GM04503 (cell line): ENCODE data around the gene GABRB1.

Experiments used
- DNase-seq: peaks from one replicate; pipeline ENCODE4 v3.0.0-alpha.2; 2012; ENCODE audit warnings: low read depth

The GABRB1 gene

GRCh38 chr4:47386561-47387235 lies 355.3 kb downstream of the GABRB1 start:
- DNase-seq = no peak

- DNase-seq = no peak
Measured at GRCh38 chr4:47390428-47391125, 359.2 kb downstream of the GABRB1 start.

DNA sequence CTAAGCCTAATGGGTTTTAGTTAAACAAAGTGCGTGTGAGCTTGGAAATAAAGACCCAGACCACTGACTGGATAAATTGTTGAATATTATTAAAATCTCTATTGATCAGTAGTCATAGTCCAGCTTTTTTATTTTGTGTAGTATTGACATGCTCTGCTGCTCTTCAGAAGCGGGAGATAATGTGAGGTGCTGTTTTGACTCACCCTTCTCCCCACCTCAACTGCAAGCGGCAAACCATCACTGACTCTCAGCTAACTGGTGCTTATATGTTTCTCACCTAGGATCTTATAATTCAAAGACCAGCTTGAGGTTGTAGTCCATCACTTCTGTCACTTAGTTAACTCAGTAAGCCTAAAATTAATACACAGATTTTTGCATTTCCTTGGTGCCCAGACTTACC lies 359.9 kb downstream of the GABRB1 start:
- no peak for DNase-seq

DNA sequence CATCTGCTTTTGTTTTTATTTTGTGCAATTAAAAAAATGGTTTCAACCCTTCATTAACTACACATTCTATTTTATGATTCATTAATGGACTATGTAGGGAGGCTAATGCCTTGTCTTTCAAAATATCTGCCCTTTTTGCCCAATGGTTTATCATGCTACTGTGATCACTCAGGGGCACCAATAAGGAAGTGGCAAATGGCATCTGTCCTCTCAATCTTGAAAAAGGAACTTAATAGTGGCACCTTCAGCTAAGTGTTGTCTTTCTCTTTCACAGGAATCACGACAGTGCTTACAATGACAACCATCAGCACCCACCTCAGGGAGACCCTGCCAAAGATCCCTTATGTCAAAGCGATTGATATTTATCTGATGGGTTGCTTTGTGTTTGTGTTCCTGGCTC lies 375.0 kb downstream of the GABRB1 start:
- no peak for DNase-seq

GRCh38 chr4:47410271-47410670 lies 378.9 kb downstream of the GABRB1 start:
- no peak for DNase-seq

- no peak for DNase-seq
Measured at GRCh38 chr4:47413521-47413920, 382.2 kb downstream of the GABRB1 start.

DNA sequence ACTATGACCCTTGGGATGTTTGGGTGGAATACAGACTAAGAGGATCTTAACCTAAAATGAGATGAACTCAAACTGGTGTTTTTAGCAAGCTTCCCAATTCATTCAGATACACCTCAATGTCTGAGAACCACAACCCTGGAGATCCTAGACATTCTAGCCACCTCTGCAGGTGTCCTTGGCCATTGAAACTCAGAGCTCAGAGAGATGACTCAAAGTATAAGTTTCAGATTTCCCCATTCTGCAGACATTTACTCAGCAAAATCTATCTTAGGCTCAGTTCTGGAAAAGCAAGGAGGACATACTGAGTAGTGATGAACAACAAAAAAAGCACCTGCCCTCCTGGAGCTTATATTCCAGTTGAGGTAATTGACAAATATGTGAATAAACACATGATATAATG lies 384.4 kb downstream of the GABRB1 start:
- DNase-seq = no peak

GRCh38 chr4:47418147-47418546 lies 386.8 kb downstream of the GABRB1 start:
- DNase-seq = no peak

- DNase-seq = no peak
Measured at GRCh38 chr4:47419296-47419695, 387.9 kb downstream of the GABRB1 start.

DNA sequence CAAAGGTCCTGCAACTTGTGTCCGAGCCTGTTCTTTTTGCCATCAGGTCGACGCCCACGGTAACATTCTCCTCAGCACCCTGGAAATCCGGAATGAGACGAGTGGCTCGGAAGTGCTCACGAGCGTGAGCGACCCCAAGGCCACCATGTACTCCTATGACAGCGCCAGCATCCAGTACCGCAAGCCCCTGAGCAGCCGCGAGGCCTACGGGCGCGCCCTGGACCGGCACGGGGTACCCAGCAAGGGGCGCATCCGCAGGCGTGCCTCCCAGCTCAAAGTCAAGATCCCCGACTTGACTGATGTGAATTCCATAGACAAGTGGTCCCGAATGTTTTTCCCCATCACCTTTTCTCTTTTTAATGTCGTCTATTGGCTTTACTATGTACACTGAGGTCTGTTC lies 394.3 kb downstream of the GABRB1 start:
- DNase-seq = no peak

- no peak for DNase-seq
Measured at GRCh38 chr4:47427935-47428334, 396.6 kb downstream of the GABRB1 start.

- no peak for DNase-seq
Measured at GRCh38 chr4:47432749-47433148, 401.4 kb downstream of the GABRB1 start.

DNA sequence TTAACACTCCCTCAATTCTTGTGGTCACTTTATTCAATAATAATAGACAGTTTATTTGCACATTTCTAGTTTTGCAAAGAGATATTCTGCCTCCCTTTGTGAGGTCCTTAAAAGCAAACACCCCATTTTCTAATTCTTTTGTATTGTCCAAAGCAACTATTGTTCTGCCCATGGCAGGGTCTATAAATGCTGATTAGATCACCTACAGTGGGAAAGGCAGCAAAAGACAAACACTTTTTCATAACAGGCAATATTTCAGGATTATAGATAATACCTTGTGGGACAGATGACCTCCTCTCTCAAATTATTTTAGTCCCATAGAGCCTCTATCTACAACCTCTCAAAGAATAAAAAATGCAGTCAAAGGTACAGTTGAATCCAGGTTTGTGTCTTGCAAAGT lies 403.6 kb downstream of the GABRB1 start:
- DNase-seq = no peak

DNA sequence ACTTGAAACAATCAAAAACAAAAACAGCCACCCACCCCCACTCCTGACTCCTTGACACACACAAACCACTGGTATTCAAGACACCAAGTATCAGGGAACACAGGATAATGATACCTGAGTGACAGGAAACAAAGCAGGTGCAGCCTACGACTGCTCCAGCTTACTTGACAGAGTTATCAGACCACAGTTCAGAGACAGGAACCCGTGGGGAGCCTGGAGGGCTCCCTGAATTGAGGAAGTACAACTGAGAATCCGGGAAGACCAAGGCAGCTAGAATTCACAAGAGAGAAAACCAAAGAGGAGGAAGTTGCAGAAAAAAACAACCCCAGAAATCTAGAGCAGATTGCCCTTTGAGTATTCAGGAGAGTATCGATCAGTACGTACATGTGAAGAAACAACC lies 411.6 kb downstream of the GABRB1 start:
- no peak for DNase-seq

DNA sequence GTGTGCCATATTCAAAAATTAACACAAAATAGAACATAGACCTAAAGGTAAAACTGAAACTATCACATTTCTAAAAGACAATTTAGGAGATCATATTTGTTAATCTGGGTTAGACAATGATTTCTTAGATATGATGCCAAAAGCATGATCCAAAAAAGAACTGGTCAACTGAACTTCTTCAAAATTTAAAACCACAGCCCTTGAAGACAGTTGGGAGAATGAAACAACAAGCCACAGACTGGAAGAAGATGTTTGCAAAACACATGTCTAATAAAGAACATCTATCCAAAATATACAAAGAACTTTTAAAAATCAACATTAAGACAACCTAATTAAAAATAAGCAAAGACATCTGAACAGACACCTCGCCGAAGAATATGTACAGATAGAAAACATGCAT lies 412.7 kb downstream of the GABRB1 start:
- DNase-seq = no peak

DNA sequence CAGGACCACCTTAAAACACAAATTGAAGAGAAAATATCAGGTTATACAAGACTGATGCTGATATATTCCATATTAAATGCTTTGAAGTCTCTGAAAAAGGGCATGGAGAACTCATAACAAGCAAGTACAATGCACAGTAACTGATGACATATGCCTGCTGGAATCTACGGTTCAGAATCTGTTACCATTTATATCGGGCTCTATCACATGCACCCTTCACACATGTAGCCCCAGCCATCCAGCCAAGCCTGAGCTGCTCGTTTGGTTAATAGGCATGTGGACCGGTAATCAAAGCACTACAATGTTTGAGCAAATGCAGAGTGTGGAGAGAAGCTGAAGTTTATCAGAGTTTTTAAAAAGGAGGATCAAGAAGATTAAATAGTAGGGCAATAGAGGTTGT lies 420.3 kb downstream of the GABRB1 start:
- DNase-seq = no peak

DNA sequence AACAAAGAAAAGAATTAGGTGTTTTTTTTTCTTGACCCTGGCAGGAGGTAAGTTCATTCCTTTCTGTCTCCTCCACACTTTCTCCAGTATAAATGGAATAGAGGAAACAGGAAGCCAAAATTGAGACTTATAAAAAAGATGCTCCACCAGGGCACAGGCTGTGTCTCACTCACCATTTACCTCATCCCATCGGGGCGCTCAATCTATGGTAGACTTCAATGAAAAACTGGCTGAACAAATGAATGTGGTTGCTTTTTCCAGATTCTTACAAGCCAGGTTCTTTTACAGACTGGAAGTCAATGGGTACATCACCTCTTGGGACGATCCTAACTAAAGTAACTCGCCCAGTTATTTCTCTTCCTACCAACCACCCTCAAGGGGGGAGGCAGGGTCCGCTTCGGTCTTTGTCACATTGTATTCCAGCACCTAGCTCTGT lies 431.4 kb downstream of the GABRB1 start:
- no peak for DNase-seq

DNA sequence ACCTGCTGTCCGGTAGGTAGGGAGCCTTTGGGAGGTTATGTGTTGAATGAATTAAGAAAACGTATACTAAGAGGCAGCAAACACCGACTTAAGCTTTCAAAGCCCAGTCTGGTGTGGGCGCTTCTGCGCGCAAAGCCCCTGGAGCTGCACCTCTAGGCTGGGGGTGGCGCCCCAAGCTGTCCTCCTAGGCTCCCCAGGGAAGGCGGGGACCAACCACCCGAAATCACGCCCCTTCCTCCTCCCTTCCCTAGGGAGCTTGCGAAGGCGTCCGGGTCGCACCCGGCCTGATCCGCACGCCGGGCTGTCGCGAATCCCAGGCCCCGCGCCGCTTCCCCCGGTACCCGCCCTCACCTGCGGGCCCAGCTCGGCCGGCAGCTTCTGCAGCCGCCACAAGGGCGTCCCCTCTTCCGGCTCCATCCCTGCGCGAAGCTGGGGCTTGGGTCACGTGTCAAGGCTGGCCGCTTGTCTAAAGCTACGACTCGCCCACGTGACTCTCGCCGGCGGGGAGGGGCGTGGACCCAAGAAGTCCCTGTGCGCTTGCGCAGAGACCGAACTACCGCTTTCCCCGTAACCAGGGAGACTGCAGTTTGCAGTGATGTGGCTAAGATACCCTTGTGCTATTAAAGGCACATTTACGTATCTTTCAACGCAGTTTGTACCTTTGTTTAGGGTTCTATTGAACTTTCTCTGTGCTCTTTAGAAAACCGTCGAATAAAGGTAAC lies 432.0 kb downstream of the GABRB1 start, which contains the start of gene COMMD8:
Gene COMMD8 (minus strand): TSS at position 468 of the 722 bp plus-strand sequence. CDS start 51 bp downstream, at position 417.
- DNase-seq = peak; percentile 64

DNA sequence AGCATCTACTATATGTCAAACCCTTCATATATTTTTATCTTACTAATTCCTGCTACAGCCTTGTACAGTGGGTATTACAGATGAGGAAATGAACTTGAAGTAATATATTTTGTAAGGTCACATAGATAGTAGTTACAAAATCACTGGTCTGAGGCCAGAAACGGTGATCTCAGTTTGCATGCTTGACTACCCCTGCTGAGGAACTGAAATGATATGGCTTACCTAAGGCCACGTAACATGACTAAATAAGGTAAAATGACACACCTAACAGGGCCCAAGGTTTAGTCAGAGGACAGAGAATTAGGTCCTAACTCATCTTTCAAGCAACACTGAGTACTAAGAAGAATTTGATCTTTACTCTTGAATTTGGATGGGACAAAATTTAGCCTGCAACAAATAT lies 433.6 kb downstream of the GABRB1 start:
- no peak for DNase-seq

- no peak for DNase-seq
Measured at GRCh38 chr4:47466056-47466785, 434.9 kb downstream of the GABRB1 start.

DNA sequence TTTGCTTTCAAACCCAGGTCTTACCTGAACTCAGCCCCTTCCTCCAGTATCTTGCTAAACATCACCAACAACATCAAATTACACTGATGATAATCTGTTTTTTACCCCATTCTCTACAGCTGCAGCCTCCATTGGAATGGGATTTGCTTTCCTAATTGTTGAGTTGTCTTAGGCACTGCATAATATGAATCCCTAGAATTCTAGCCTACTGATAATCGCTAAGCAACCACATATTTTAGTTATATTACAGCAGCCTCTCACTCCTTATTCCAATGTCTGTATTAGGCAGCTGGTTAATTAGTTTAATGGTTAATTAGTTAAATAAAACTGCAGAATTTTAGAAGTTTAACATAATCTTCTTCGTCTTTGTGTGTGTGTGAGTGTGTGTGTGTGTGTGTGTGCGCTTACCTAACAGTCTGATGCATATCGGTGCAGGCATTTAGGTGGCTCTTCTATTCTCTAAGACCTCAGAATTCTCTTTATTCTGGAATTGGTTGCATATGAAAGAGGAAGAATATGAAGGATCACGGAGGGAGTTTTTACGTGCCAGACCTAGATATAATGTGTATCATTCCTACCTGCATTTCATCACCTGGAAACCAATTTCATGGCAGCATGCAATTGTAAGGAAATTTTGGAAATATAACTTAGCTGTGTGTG lies 437.5 kb downstream of the GABRB1 start:
- DNase-seq = no peak

- DNase-seq = no peak
Measured at GRCh38 chr4:47469951-47470350, 438.6 kb downstream of the GABRB1 start.
